Endothelial cell (in vitro differentiated cells): ENCODE measurements around the gene ENTR1. TPM values are rescaled to one million over a fixed set of nuclear protein-coding genes. Genes with fewer than 3 reads are reported as not detected.

Source experiments
- DNase-seq: peaks from one replicate; pipeline ENCODE4 v3.0.0; 2021; ENCODE audit warnings: low spot score
- H3K27ac Mint-ChIP-seq: one replicate; pipeline ENCODE4 v1.8.0; 2021; ENCODE audit warnings: mixed read lengths, inconsistent platforms; ENCODE audit not compliant: unreplicated experiment
- H3K27me3 Mint-ChIP-seq: one replicate; pipeline ENCODE4 v1.8.0; 2021; ENCODE audit warnings: mild to moderate bottlenecking, moderate library complexity, mixed read lengths, inconsistent platforms; ENCODE audit not compliant: unreplicated experiment
- H3K36me3 Mint-ChIP-seq: one replicate; pipeline ENCODE4 v1.8.0; 2021; ENCODE audit warnings: mild to moderate bottlenecking, low read depth, mixed read lengths, inconsistent platforms; ENCODE audit not compliant: unreplicated experiment
- H3K4me1 Mint-ChIP-seq: one replicate; pipeline ENCODE4 v1.8.0; 2021; ENCODE audit warnings: mild to moderate bottlenecking, mixed read lengths, inconsistent platforms; ENCODE audit not compliant: unreplicated experiment
- H3K4me3 Mint-ChIP-seq: one replicate; pipeline ENCODE4 v1.8.0; 2021; ENCODE audit warnings: mild to moderate bottlenecking, mixed read lengths, inconsistent platforms; ENCODE audit not compliant: unreplicated experiment
- H3K9me3 Mint-ChIP-seq: one replicate; pipeline ENCODE4 v1.8.0; 2021; ENCODE audit warnings: mixed read lengths, inconsistent platforms; ENCODE audit not compliant: unreplicated experiment
- CTCF ChIP-seq: fragments of 200-600 bp; sonication (generic); IDR thresholded peaks from one replicate; pipeline ENCODE4 v1.5.0; 2021; ENCODE audit warnings: antibody characterized with exemption; ENCODE audit not compliant: unreplicated experiment
- total RNA-seq: library from RNA; stranded (reverse); fragmentation: NEBNext Ultra II Directional; extraction: Animal tissue kit (Norgen Biotek cat#: 25700); gene quantifications from one replicate; pipeline ENCODE4 v1.2.1, GENCODE V29; 2021; ENCODE audit not compliant: unreplicated experiment

ENTR1 gene
- total RNA-seq, 1 donor from 2014 or later = 45.0 TPM

- DNase-seq = no peak
- H3K27me3 Mint-ChIP-seq = peaks cover 6% of the 10 kb centered on the region
- no peaks in the 10 kb centered on the region for H3K4me1 Mint-ChIP-seq
- no peaks in the 10 kb centered on the region for H3K36me3 Mint-ChIP-seq
- no peak for TF ChIP-seq CTCF
- no peak overlapping the region for H3K27ac Mint-ChIP-seq
- no peak overlapping the region for H3K4me3 Mint-ChIP-seq
- no peaks in the 10 kb centered on the region for H3K9me3 Mint-ChIP-seq
Measured at GRCh38 chr9:136355616-136356557, 54.5 kb downstream of the ENTR1 start.

- DNase-seq = no peak
- no peaks in the 10 kb centered on the region for H3K4me1 Mint-ChIP-seq
- H3K27me3 Mint-ChIP-seq = peaks cover 4% of the 10 kb centered on the region
- H3K4me3 Mint-ChIP-seq = no peak overlapping the region
- TF ChIP-seq CTCF = no peak
- no peaks in the 10 kb centered on the region for H3K9me3 Mint-ChIP-seq
- H3K27ac Mint-ChIP-seq = no peak overlapping the region
- no peaks in the 10 kb centered on the region for H3K36me3 Mint-ChIP-seq
Measured at GRCh38 chr9:136354592-136355085, 55.8 kb downstream of the ENTR1 start.

GRCh38 chr9:136353757-136354488, 56.5 kb downstream of the ENTR1 start:
- Mint-ChIP-seq H3K9me3 (no peaks in the 10 kb centered on the region), H3K27me3 (peaks cover 5% of the 10 kb centered on the region), H3K27ac (no peak overlapping the region), H3K4me1 (no peaks in the 10 kb centered on the region), H3K4me3 (no peak overlapping the region), H3K36me3 (no peaks in the 10 kb centered on the region)
- no peak for TF ChIP-seq CTCF
- no peak for DNase-seq

GRCh38 chr9:136353088-136353487, 57.3 kb downstream of the ENTR1 start:
- no peaks in the 10 kb centered on the region for H3K36me3 Mint-ChIP-seq
- H3K4me1 Mint-ChIP-seq = no peaks in the 10 kb centered on the region
- no peak for TF ChIP-seq CTCF
- H3K9me3 Mint-ChIP-seq = no peaks in the 10 kb centered on the region
- H3K27me3 Mint-ChIP-seq = peaks cover 5% of the 10 kb centered on the region
- no peak overlapping the region for H3K4me3 Mint-ChIP-seq
- H3K27ac Mint-ChIP-seq = no peak overlapping the region
- no peak for DNase-seq
